Hepatocyte (in vitro differentiated cells): Measurements from ENCODE around the gene PCID2. TPM values are rescaled to one million over a fixed set of nuclear protein-coding genes. Genes with fewer than 3 reads are reported as not detected.

ENCODE experiments used
- DNase-seq: peaks from one replicate; pipeline ENCODE4 v3.0.0-alpha.2; 2016; ENCODE audit warnings: low spot score
- H2AFZ ChIP-seq: fragments of 200-600 bp; sonication (generic); 2 replicates; pipeline ENCODE4 v1.6.0; 2016; ENCODE audit warnings: antibody characterized with exemption, mild to moderate bottlenecking
- H3K27ac ChIP-seq: fragments of 200-600 bp; sonication (generic); 2 replicates; pipeline ENCODE4 v1.5.1; 2016; ENCODE audit warnings: mild to moderate bottlenecking
- H3K27me3 ChIP-seq: fragments of 200-600 bp; sonication (generic); 2 replicates; pipeline ENCODE4 v1.6.1; 2016
- H3K36me3 ChIP-seq: fragments of 200-600 bp; sonication (generic); replicated peaks from 2 replicates; pipeline ENCODE4 v1.5.1; 2016; ENCODE audit warnings: low read depth; ENCODE audit not compliant: insufficient read depth
- H3K4me1 ChIP-seq: fragments of 200-600 bp; sonication (generic); 2 replicates; pipeline ENCODE4 v1.5.1; 2016; ENCODE audit warnings: mild to moderate bottlenecking, moderate library complexity; ENCODE audit not compliant: insufficient read depth
- H3K4me2 ChIP-seq: fragments of 200-600 bp; sonication (generic); 2 replicates; pipeline ENCODE4 v1.6.0; 2016
- H3K4me3 ChIP-seq: fragments of 200-600 bp; sonication (generic); 2 replicates; pipeline ENCODE4 v1.5.1; 2016; ENCODE audit warnings: mild to moderate bottlenecking
- H3K79me2 ChIP-seq: fragments of 200-600 bp; sonication (generic); 2 replicates; pipeline ENCODE4 v1.6.0; 2017; ENCODE audit warnings: mild to moderate bottlenecking
- H3K9me2 ChIP-seq: fragments of 200-600 bp; sonication (generic); replicated peaks from 2 replicates; pipeline ENCODE4 v1.6.0; 2017; ENCODE audit warnings: mild to moderate bottlenecking; ENCODE audit not compliant: insufficient read depth
- H3K9me3 ChIP-seq: fragments of 200-600 bp; sonication (generic); 2 replicates; pipeline ENCODE4 v1.5.1; 2016; ENCODE audit warnings: low read depth, mild to moderate bottlenecking
- H4K20me1 ChIP-seq: fragments of 200-600 bp; sonication (generic); 2 replicates; pipeline ENCODE4 v1.6.0; 2016; ENCODE audit warnings: mild to moderate bottlenecking; ENCODE audit not compliant: insufficient read depth, poor library complexity, severe bottlenecking
- EZH2 ChIP-seq: fragments of 200-600 bp; sonication (generic); IDR thresholded peaks from 2 replicates; pipeline ENCODE4 v1.6.1; 2016; ENCODE audit warnings: antibody characterized with exemption, mild to moderate bottlenecking, borderline replicate concordance
- EZH2phosphoT487 ChIP-seq: fragments of 200-600 bp; sonication (generic); IDR thresholded peaks from one replicate; pipeline ENCODE4 v1.6.1; 2018; ENCODE audit warnings: antibody characterized with exemption, mild to moderate bottlenecking, low read depth, moderate library complexity; ENCODE audit not compliant: unreplicated experiment, severe bottlenecking
- WGBS: methylation state at CpG from one replicate; pipeline ENCODE4 v1.1.6; 2016; ENCODE audit warnings: low lambda C conversion rate; ENCODE audit errors: missing lambda C conversion rate; 5-methylcytosine and 5-hydroxymethylcytosine counted together
- polyA plus RNA-seq: library from polyadenylated mRNA; unstranded; fragments of >200 nt; fragmentation: Nextera tagmentation; extraction: Ambion mirVana; gene quantifications from 2 replicates; pipeline ENCODE4 v1.2.1, GENCODE V29; 2016
- total RNA-seq: library from RNA; depleted of rRNA; stranded (reverse); fragments of >200 nt; gene quantifications from 2 replicates; pipeline ENCODE4 v1.2.3, GENCODE V29; 2014
- TF ChIP-seq, protein P1 (sequence below): fragments of 200-600 bp; sonication (generic); IDR thresholded peaks from 2 replicates; pipeline ENCODE4 v1.5.1; 2016; ENCODE audit warnings: antibody characterized with exemption, mild to moderate bottlenecking; ENCODE audit not compliant: poor library complexity

PCID2 gene
- total and polyA plus RNA-seq, 2 experiments from 2014 or later: 47.5 to 55.4 TPM

DNA sequence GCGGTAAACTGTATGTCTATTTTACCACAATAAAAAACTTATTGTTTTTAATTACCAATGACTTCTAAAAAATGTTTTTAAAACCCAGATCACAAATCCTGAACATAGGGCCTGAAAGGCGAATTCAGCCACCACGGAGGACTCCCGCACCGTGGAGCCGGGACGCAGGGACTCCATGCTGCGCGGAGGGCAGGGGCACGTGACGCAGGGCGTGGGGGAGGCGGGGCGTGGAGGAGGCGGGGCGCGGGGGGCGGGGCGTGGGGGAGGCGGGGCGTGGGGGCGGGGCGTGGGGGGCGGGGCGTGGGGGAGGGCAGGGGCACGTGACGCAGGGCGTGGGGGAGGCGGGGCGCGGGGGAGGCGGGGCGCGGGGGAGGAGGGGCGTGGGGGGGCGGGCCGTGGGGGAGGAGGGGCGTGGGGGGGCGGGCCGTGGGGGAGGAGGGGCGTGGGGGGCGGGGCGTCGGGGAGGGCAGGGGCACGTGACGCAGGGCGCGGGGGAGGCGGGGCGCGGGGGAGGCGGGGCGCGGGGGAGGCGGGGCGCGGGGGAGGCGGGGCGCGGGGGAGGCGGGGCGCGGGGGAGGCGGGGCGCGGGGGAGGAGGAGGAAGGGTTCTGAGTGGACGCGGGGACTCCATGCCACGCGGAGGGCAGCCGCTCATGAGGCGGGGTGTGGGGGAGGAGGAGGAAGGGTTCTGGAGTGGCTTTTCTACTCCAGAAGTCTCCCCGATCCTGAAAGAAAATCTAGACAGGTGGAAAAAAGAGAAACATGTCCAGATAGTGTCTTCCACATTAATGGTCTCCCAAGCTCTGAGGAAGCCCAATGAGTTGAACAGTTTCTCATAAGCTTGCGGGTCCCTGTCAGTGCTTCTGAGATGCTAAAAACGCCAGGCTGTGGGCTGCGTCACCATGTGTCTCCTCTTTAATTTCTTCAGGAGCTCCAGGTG is 54.4 kb downstream of the PCID2 start:
- no peaks in the 10 kb centered on the region for H3K36me3 ChIP-seq
- H2AFZ ChIP-seq: peak overlapping the region; percentile 86
- TF ChIP-seq, protein P1, sequence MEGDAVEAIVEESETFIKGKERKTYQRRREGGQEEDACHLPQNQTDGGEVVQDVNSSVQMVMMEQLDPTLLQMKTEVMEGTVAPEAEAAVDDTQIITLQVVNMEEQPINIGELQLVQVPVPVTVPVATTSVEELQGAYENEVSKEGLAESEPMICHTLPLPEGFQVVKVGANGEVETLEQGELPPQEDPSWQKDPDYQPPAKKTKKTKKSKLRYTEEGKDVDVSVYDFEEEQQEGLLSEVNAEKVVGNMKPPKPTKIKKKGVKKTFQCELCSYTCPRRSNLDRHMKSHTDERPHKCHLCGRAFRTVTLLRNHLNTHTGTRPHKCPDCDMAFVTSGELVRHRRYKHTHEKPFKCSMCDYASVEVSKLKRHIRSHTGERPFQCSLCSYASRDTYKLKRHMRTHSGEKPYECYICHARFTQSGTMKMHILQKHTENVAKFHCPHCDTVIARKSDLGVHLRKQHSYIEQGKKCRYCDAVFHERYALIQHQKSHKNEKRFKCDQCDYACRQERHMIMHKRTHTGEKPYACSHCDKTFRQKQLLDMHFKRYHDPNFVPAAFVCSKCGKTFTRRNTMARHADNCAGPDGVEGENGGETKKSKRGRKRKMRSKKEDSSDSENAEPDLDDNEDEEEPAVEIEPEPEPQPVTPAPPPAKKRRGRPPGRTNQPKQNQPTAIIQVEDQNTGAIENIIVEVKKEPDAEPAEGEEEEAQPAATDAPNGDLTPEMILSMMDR: no peak
- TF ChIP-seq EZH2phosphoT487 (no peak), EZH2 (no peak)
- H3K9me2 ChIP-seq: no peaks in the 10 kb centered on the region
- peak overlapping the region; percentile 79 for H3K4me2 ChIP-seq
- H3K27me3 ChIP-seq: no peaks in the 10 kb centered on the region
- H3K9me3 ChIP-seq: no peaks in the 10 kb centered on the region
- H3K27ac ChIP-seq: peak overlapping the region; percentile 94
- WGBS: 13% methylated on average over 18 of the region's 76 CpGs
- peak overlapping the region; percentile 0 for H3K4me3 ChIP-seq
- peaks cover 16% of the 10 kb centered on the region for H3K4me1 ChIP-seq
- no peaks in the 10 kb centered on the region for H4K20me1 ChIP-seq
- peak; percentile 90 for DNase-seq
- no peaks in the 10 kb centered on the region for H3K79me2 ChIP-seq

DNA sequence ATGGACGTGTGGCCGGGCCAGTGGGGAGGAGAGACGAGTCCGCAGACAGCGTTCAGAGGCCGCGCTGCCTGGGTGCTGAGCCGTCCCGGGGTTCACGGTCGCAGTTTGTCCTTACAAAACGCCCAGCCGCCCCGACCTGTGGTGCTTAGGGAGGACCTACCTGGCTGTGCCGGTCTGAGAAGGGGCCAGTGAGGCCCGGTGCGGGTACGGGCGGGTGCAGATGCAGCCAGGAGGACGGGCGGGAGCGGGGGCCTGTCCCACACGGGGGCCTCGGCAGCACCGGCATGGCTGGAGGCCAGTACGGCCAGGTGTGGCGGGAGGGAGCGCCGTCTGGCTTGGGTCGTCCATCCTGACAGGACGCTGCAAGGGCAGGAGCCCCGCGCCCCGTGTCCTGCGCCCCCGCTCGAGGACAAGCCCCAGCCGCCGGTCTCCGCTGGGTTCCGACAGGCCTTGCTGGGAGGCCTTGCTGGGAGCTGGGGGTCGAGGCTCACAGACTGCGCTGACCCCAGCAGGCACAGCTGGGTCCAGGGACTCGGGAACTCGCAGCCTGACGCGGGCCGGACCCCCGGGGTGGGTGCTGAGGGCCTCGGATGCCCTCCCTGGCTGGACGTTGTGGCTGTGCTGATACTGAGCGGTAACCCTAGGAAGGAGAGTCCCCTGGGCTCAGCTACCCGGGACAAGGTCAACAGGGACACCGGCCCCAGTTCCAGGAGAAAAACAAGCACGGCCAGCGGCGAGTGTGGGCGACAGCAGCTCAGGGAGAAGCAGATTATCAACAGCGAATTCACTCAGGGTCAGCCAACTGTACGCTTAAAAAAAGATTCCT is 55.3 kb downstream of the PCID2 start:
- Histone ChIP-seq H3K79me2 (no peaks in the 10 kb centered on the region), H4K20me1 (no peaks in the 10 kb centered on the region), H3K36me3 (no peaks in the 10 kb centered on the region), H3K4me3 (peak overlapping the region; percentile 0), H3K4me1 (peaks cover 14% of the 10 kb centered on the region), H3K27me3 (no peaks in the 10 kb centered on the region), H2AFZ (peak overlapping the region; percentile 31), H3K27ac (peak overlapping the region; percentile 94), H3K9me3 (no peaks in the 10 kb centered on the region), H3K4me2 (peak overlapping the region; percentile 72), H3K9me2 (no peaks in the 10 kb centered on the region)
- 10% methylated on average over 39 of the region's 60 CpGs for WGBS
- peak; percentile 71 for DNase-seq
- TF ChIP-seq EZH2phosphoT487: no peak
- TF ChIP-seq EZH2: no peak
- TF ChIP-seq, protein P1: no peak

DNA sequence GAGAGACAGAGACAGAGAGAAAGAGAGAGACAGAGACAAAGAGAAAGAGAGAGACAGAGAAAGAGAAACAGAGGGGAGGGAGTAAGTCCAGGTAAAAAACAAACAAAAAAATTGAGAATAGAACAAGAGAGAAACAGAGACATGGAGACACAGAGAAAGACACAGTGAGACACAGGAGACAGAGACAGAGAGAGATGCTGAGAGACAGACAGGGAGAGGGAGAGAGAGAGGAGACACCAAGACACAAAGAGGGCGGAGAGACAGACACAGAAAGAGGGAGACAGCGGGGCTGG is 55.8 kb downstream of the PCID2 start:
- H4K20me1 ChIP-seq: no peaks in the 10 kb centered on the region
- peak overlapping the region; percentile 31 for H2AFZ ChIP-seq
- H3K79me2 ChIP-seq: no peaks in the 10 kb centered on the region
- TF ChIP-seq EZH2phosphoT487: no peak
- TF ChIP-seq, protein P1: no peak
- no peak for TF ChIP-seq EZH2
- peak overlapping the region; percentile 72 for H3K4me2 ChIP-seq
- WGBS: 46% methylated on average over 2 of the region's 2 CpGs
- H3K4me1 ChIP-seq: peaks cover 13% of the 10 kb centered on the region
- peak overlapping the region; percentile 0 for H3K4me3 ChIP-seq
- no peaks in the 10 kb centered on the region for H3K36me3 ChIP-seq
- no peaks in the 10 kb centered on the region for H3K9me3 ChIP-seq
- H3K27ac ChIP-seq: peak overlapping the region; percentile 94
- DNase-seq: no peak
- no peaks in the 10 kb centered on the region for H3K27me3 ChIP-seq
- no peaks in the 10 kb centered on the region for H3K9me2 ChIP-seq
